Stimulated activated CD4-positive, alpha-beta T cell treated with anti-CD3 and anti-CD28 coated beads, TNF-alpha, amount 100 ng/mL, for 24 hours (primary cell): ENCODE results near the gene DUOXA1.
"Not testable (repeated sequence)": the region's sequence is repeated elsewhere in the genome, so short reads cannot be mapped to it uniquely, and the experiment has no call there.

Experiments
- DNase-seq, 3 experiments: peaks; one replicate each; pipeline ENCODE4 v3.0.0-alpha.2; 2020; ENCODE audit warnings: low read depth in 3 of 3

Gene DUOXA1

DNA sequence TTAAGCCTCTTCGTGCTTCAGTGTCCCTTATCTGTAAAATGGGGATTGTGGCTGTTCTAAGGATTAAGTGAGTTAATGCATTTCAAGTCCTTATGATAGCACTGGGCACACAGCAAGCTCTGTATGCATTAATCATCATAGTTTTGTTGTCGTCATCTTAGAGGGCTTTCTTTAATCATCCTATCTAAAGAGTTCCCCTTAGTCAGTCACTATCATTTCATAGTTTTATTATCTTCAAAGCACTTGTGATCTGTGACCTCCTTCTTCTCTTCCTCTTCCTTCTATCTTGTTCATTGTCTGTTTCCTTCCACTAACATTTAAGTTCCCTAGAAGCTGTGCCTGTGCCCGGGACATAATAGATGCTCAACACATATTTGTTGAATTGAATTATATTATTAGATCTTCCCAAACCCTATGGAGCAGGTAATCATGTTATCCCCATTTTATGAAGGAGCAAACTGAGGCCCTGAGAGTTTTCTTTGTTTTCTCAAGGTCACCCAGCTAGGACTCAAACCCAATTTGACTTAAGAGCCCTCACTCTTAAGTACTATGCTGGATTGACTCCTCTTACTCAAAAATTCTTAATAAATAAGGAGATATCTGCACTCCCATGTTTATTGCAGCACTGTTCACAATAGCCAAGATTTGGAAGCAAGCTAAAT is 39.8 kb downstream of the DUOXA1 start:
- no peak for DNase-seq

DNA sequence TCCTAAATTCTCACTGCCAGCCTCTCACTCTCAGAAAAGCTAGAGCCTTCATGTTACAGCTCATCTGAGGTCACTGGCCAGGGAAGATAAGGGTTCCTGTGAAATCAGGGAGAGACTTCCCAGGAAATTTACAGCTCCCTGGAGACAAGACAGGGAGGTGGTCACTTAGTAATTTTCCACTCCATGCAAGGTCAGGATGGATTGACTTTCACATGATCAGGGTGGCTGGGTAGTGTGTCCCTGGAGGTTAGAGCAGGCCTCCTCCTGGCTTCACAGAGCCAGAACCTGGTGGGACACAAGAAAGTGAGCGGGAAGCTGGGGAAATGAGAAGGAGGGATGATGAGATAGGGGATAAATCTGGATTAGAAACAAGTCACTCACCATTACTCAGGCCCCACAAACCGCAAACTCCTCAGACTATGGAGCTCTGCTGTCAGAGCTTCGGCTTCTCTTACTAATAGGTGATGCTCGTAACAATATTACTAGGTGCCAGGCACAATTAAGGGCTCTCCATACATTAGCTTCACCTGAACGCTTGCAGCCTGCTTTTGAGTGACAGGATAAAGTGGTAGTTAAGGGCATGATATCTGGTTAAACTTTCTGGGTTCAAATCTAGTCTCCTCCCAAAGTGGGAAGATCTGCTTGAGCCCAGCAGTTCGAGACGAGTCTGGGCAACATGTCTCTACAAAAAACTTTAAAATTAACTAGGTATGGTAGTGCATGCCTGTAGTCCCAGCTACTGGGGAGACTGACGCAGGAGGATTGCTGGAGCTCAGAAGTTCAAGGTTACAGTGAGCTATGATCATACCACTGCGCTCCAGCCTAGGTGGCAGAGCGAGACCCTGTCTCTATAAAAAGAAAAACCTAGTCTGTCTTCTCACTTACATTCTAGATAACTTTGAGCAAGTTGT is 40.6 kb downstream of the DUOXA1 start:
- no peak for DNase-seq

DNA sequence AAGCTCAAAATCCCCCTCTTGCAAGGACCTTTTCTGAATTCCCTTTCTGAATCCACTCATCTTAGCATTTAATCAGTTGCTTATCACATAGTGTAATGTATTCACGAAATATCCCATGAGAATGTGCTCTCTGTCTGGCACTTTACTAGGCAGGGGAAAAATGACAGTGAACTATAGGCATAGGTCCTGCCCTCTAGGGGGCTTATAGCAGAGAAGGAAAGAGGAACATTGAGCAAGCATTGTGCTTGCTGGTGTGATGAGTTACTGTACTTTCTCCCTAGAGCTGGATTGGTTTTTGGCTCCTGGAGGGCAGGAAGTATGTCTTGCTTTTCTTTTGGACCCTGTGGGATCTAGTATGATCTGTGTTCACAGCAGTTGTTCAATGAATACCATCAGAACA is 42.2 kb downstream of the DUOXA1 start:
- DNase-seq = no peak

DNA sequence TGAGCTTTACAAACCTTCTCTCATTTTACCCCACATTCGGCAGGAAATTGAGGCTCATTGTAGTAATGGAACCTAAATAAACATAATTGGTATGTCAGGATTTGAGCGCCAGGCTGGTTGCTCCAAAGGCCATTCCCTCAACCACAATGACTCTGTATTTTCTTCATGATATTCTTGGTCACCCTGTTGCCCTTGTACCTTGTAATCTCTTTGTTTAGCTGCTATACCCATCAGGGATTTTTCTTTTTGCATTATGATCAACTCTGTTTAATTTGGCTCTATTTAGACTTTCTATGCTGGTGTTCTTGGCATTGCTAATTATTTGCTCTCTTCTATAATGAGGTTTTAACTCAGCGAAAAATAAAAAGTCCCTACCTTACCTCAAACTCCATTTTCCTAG is 45.5 kb downstream of the DUOXA1 start:
- DNase-seq = no peak

DNA sequence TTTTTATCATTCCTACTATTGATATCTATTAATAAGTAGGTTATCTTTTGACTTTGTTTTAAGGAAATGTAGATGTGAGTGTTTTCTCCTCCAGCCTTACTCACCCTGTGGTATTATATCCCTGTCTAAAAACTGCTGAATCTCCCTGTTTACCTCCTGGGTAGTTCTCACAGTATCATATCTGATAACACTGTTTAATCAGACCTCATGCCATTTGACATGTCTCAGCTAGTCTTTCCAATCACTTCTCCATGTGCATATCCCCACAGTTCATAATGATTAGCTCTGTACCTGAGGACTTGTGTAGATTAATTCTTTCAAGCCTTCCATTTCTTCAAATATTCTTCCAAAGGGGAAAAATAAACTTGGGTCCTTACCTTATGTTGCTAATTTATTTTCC is 46.5 kb downstream of the DUOXA1 start:
- DNase-seq = no peak

DNA sequence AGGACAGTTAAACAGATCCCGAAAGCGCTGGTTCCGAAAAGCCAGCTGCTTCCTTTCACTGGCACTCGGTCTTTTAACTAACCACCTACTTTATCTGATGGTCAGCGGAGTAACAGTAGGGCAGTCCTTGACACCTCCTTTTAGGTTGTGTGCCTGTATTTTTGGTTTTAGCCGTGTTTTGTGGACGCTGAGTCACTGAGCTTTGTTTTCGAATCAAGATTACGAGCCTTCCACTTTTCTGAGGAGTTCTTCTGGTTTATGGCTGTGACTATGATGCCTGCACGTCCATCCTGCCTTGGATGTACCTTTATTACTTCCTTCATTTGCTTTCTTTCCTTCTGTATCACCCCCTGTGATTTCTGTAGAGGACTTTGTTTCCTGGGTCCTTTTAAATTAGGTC is 47.3 kb downstream of the DUOXA1 start:
- DNase-seq = not testable (repeated sequence)

DNA sequence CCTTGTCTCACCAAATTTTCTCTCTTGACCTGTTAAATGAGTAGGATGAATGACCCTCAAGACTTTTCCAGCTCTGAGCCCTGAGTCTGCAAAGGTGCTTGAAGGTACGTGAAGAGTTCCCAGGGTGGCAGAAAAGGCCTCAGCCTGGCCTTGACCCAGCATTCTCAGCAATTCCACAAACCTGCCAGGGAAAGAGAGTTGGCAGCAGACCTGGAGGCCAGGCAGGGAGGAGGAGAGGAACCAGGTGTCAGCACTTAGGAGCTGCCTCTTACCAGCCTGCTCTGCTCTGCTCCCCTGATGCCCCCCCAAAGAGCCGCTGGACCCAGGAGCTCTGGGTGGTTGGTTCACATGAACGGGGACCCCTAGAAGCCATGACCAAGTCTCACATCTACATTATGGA is 49.1 kb downstream of the DUOXA1 start:
- DNase-seq = not testable (repeated sequence)

DNA sequence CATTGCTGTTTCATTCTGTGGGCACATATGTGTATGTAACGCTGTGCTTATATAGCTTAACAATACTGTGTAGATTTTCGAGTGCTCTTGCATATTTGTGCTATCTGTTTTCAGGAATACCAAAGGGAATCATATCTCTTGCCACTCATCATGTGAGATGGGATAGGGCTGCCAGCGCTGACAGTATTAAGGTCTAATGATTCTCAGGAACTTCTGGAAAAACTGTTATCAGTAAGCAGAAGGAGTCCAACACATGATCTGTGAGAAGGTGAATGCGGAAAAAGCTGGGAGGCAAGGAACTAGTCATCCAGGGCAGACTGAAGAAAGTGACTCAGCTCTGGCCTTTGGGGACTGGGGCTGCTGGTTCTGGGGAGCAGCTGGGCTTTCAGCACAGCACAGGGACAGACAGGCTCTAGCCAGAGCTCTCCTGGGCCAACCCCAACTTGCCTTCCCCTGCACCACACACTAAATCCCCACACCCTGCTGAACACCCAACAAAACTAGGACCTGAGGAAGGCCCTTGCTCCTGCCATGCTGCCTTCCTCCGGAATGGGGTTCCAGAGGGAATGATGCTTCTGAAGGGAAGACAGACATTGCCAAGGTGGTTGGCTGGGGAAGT is 49.9 kb downstream of the DUOXA1 start:
- not testable (repeated sequence) for DNase-seq

DNA sequence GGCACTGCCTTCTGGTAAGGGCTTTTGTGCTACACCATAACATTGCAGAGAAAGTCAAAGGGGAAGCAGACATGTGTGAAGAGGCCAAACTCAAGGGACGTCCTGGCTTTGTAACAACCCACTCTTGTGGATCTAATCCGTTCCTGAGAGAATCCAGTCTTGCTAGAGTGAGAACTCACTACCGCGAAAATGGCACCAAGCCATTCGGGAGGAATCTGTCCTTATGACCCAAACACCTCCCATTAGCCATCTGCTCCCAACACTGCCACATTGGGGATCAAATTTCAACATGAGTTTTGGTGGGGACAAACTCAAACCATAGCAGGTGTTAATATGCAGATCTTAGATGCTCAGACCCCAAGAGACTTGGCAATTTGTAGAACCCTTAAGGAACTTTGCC is 50.5 kb downstream of the DUOXA1 start:
- DNase-seq = not testable (repeated sequence)

DNA sequence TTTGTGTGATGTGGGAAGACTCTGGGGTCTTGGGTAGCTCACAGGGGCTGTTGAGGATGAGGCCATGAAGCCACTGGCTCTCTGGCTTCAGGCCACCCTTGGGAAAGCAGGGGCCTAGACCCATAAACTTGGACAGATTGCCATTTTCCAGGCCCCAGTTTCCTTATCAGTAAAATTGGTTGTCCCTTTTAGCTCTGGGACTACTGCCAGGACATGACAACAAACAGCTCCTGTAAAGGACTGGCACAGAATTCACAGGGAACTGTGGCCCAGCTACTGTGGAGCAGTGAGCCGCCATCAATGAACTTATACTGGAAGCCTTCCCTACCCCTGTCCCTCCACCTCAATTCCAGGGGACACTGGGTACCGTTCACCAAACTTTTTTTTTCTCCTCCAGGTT is 52.3 kb downstream of the DUOXA1 start:
- DNase-seq = not testable (repeated sequence)

DNA sequence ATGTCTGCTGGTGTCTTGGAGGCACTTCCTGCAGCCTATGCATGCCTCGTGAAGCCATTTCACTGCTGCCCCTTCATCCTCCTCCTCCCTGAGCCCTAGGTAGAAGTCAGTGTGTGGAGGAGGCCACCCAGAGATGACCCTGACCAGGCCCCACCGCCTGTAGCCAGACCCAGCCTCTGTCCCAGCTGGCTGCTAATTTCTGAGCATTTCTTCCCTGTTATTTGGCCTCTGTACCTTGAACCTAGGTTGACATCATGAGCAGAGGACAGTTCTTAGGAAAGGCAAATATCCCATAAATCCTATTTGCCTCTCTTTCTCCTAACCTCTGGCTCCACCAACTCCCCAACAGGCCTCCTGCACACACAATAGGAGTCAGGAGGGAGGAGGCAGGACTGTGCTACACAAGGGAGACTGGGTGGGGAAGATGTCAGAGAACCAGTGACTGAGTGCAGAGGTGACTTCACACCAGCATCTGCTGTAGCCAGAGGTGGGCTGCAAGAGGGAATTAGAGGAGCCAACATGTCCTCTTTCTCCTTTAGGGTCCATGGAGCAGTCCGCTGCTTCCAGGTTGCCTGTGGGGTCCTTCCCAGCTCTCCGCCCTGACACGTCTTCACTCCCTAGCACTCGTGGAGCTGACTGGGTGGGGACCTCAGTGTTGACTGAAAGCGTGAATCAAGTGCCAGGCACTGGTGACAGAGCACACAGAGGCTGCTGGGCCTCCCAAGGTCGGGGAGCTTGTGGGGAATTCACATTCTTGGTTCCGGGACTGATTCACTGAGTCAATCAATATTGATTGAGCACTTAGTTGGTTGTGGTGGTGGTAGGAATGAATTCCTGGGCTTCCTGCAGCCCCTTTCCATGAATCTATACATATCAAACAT is 54.0 kb downstream of the DUOXA1 start:
- DNase-seq = not testable (repeated sequence)

DNA sequence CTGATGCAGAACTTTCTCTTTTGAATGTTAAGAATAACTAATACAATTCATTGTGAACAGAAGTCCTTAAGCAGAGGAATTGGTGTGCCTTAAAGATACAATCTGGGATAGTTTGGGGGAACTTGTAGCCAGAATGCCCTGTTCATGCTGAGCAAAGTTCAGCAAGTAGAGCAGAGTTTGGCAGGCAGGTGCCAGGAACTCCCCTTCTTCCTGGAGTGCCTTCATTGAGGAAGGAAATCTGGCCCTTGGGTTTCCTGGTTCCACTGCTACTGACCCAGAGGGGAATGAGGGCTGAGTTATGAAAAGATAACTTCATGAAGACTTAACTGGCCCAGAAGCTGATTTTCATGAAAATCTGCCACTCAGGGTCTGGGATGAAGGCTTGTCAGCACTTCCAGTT is 56.1 kb downstream of the DUOXA1 start:
- DNase-seq = not testable (repeated sequence)

DNA sequence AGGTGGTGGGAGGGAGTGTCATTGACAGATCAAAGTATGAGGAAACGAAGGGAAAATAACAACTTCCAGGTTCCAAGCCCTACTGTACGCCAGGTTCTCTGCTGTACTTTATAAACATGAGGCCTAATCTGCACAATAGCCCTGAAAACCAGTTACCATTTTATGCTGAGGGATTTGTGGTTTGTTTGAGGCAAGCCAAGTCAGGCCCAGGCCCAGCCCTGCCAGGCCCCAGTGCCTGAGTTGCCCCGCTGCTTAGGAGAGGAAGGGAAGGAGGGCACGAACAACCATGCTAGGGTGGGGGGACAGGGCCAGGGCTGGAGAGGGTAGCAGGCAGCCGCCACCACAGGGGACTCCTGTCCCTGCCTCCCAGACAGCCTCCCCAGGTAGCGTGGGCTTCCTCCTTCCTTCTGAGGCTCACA is 59.7 kb downstream of the DUOXA1 start:
- DNase-seq = not testable (repeated sequence)
